ENCODE results near the gene LGI2. TPM values are rescaled to one million over a fixed set of nuclear protein-coding genes. Genes with fewer than 3 reads are reported as not detected.

Gene LGI2
- total RNA-seq, 1 experiment from 2014 or later: not detected

- Mint-ChIP-seq H3K36me3 (ENCODE audit: insufficient read depth, unreplicated experiment) (no peaks in the 10 kb centered on the region), H3K27me3 (ENCODE audit: insufficient read depth, unreplicated experiment) (no peaks in the 10 kb centered on the region), H3K4me1 (ENCODE audit: insufficient read depth, unreplicated experiment) (peaks cover 13% of the 10 kb centered on the region), H3K4me3 (ENCODE audit: unreplicated experiment) (no peak overlapping the region), H3K27ac (ENCODE audit: low read depth, unreplicated experiment) (no peak overlapping the region), H3K9me3 (ENCODE audit: unreplicated experiment) (no peaks in the 10 kb centered on the region)
- POLR2A ChIA-PET: interaction anchor here (0.9 to 1.4 kb wide), 3 partner anchors 9 to 396 kb away, joined by 3 to 5 read pairs (median 4); partner anchors contain the start of gene DHX15
- CTCF ChIA-PET: interaction anchor here (0.5 to 6.2 kb wide), 41 partner anchors 9 to 1032 kb away, joined by 3 to 68 read pairs (median 4); partner anchors contain the start of gene ZCCHC4
- no TSS peak for BruUV-seq (replicated peaks)
- TF ChIP-seq CTCF (IDR thresholded peaks at IDR 0.05; ENCODE audit: unreplicated experiment): no peak
- no peak for DNase-seq (ENCODE audit: unreplicated experiment)
- intact Hi-C loops (cut with micrococcal nuclease): loop anchor here (1.0 kb wide), 3 partner anchors 65 to 387 kb away; no protein-coding TSS in a partner anchor
Measured at GRCh38 chr4:24980740-24981139, 50.0 kb downstream of the LGI2 start.

GRCh38 chr4:24980064-24980690 lies 50.6 kb downstream of the LGI2 start:
- H3K9me3 Mint-ChIP-seq (ENCODE audit: unreplicated experiment): no peaks in the 10 kb centered on the region
- H3K27ac Mint-ChIP-seq (ENCODE audit: low read depth, unreplicated experiment): no peak overlapping the region
- POLR2A ChIA-PET: interaction anchor here (0.6 to 1.4 kb wide), 5 partner anchors 9 to 396 kb away, joined by 3 to 5 read pairs (median 3); partner anchors contain the start of gene DHX15
- H3K4me3 Mint-ChIP-seq (ENCODE audit: unreplicated experiment): no peak overlapping the region
- H3K36me3 Mint-ChIP-seq (ENCODE audit: insufficient read depth, unreplicated experiment): no peaks in the 10 kb centered on the region
- BruUV-seq (replicated peaks): no TSS peak
- peaks cover 5% of the 10 kb centered on the region for H3K27me3 Mint-ChIP-seq (ENCODE audit: insufficient read depth, unreplicated experiment)
- CTCF ChIA-PET: interaction anchor here (0.5 to 6.2 kb wide), 52 partner anchors 9 to 1032 kb away, joined by 3 to 68 read pairs (median 4); partner anchors contain the start of gene ZCCHC4
- peaks cover 13% of the 10 kb centered on the region for H3K4me1 Mint-ChIP-seq (ENCODE audit: insufficient read depth, unreplicated experiment)
- intact Hi-C loops (cut with micrococcal nuclease): loop anchor here (1.0 kb wide), 3 partner anchors 65 to 387 kb away; no protein-coding TSS in a partner anchor
- peak; percentile 73 for DNase-seq (ENCODE audit: unreplicated experiment)
- TF ChIP-seq CTCF (IDR thresholded peaks at IDR 0.05; ENCODE audit: unreplicated experiment): peak; percentile 81

GRCh38 chr4:24979554-24979953 lies 51.2 kb downstream of the LGI2 start:
- peaks cover 13% of the 10 kb centered on the region for H3K4me1 Mint-ChIP-seq (ENCODE audit: insufficient read depth, unreplicated experiment)
- no peak overlapping the region for H3K27ac Mint-ChIP-seq (ENCODE audit: low read depth, unreplicated experiment)
- H3K9me3 Mint-ChIP-seq (ENCODE audit: unreplicated experiment): no peaks in the 10 kb centered on the region
- H3K27me3 Mint-ChIP-seq (ENCODE audit: insufficient read depth, unreplicated experiment): peaks cover 11% of the 10 kb centered on the region
- POLR2A ChIA-PET: interaction anchor here (0.6 to 1.4 kb wide), 3 partner anchors 8 to 395 kb away, joined by 3 to 5 read pairs (median 4); partner anchors contain the start of gene DHX15
- intact Hi-C loops (cut with micrococcal nuclease): no loop called here
- CTCF ChIA-PET: interaction anchor here (0.6 to 6.2 kb wide), 30 partner anchors 13 to 1776 kb away, joined by 3 to 68 read pairs (median 4); no protein-coding TSS in a partner anchor
- no TSS peak for BruUV-seq (replicated peaks)
- TF ChIP-seq CTCF (IDR thresholded peaks at IDR 0.05; ENCODE audit: unreplicated experiment): no peak
- H3K36me3 Mint-ChIP-seq (ENCODE audit: insufficient read depth, unreplicated experiment): no peaks in the 10 kb centered on the region
- peak; percentile 47 for DNase-seq (ENCODE audit: unreplicated experiment)
- no peak overlapping the region for H3K4me3 Mint-ChIP-seq (ENCODE audit: unreplicated experiment)

- DNase-seq (ENCODE audit: unreplicated experiment): peak; percentile 41
- no TSS peak for BruUV-seq (replicated peaks)
- H3K27ac Mint-ChIP-seq (ENCODE audit: low read depth, unreplicated experiment): no peak overlapping the region
- ChIA-PET CTCF (interaction anchor here (0.7 to 3.3 kb wide), 6 partner anchors 121 to 484 kb away, joined by 3 to 12 read pairs (median 4); no protein-coding TSS in a partner anchor), POLR2A (interaction anchor here (0.6 to 0.8 kb wide), 2 partner anchors 394 to 505 kb away, joined by 3 to 4 read pairs; partner anchors contain the start of gene DHX15)
- H3K4me1 Mint-ChIP-seq (ENCODE audit: insufficient read depth, unreplicated experiment): peaks cover 17% of the 10 kb centered on the region
- H3K9me3 Mint-ChIP-seq (ENCODE audit: unreplicated experiment): no peaks in the 10 kb centered on the region
- intact Hi-C loops (cut with micrococcal nuclease): no loop called here
- H3K27me3 Mint-ChIP-seq (ENCODE audit: insufficient read depth, unreplicated experiment): peaks cover 14% of the 10 kb centered on the region
- H3K4me3 Mint-ChIP-seq (ENCODE audit: unreplicated experiment): no peak overlapping the region
- H3K36me3 Mint-ChIP-seq (ENCODE audit: insufficient read depth, unreplicated experiment): no peaks in the 10 kb centered on the region
- no peak for TF ChIP-seq CTCF (IDR thresholded peaks at IDR 0.05; ENCODE audit: unreplicated experiment)
Measured at GRCh38 chr4:24978291-24979075, 52.3 kb downstream of the LGI2 start.
